ENCODE results near the gene NUDT4B.
"Not testable (repeated sequence)": the region's sequence is repeated elsewhere in the genome, so short reads cannot be mapped to it uniquely, and the experiment has no call there.

NUDT4B gene

DNA sequence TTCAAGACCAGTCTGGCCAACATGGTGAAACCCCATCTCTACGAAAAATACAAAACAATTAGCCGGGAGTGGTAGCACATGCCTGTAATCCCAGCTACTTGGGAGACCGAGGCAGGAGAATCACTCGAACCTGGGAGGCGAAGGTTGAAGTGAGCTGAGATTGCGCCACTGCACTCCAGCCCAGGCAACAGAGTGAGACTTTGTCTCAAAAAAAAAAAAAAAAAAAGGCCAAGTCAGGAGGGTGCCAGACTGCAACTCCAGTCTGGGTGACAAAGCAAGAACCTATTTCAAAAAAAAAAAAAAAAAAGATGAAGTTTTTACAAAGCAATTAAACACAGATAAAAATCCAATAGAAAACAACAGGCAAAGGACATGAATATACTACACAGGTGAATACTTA lies 9.9 kb upstream of the NUDT4B start:
- DNase-seq (ENCODE audit: low spot score) = not testable (repeated sequence)

DNA sequence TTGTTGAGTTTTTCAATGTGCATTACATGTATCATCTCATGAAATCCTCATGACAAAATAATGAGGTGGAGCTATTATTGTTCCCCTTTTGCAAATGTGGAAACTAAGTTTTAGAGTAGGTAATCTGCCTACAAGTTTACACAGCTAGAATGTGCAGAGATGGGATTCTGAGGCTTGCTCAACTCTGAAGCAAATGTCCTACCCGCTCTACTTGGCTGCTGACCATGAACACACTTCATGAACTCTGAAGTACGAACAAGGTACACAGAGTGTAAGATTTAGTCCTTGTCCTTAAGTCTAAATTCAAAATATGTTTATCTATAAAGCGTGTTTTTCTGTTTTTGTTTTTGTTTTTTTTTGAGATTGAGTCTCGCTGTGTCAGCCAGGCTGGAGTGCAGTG lies 5.4 kb upstream of the NUDT4B start:
- DNase-seq (ENCODE audit: low spot score) = not testable (repeated sequence)

DNA sequence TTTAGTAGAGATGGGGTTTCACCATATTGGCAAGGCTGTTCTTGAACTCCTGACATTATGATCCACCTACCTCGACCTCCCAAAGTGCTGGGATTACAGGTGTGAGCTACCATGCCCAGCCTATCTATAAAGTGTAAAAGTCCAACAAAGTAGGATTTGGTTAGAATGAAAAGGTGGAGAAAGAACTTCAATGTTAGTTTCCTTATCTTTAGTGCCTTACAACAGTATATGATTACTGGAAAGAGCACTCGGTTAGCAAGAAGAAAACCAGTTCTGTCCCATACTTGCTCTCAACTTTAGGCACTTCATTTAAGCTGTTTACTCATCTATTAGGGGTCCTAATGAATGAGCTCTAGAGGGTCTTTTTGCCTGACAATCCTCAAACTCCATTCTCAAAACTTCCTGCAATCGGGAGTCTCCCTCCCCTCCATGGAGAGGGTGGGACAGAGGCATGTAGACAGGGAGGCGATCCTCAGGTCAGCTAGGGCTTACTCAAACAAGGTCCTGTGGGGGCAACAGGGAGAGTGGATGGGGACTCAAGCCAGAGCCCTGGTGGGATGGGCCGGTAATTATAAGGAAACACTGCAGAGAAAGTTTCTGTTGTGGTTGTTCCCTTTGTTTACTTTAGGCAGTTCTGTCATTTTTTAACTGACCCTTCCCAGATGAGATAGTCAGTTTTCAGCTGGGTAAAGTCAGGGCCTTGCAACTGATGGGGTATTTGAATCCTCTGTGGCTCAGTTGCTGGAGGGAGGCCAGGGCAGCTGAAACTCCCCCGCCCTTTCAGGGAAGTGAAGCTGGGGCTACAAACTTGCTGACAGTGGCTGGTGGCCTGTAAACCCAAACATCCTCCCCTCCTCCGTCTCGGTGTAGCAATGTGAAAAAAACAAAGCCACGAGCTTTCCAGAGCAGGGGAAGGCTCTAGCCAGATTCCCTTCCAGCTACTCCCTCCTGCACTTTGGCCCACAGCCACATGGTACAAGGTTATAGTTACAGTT lies 4.6 kb upstream of the NUDT4B start:
- not testable (repeated sequence) for DNase-seq (ENCODE audit: low spot score)

DNA sequence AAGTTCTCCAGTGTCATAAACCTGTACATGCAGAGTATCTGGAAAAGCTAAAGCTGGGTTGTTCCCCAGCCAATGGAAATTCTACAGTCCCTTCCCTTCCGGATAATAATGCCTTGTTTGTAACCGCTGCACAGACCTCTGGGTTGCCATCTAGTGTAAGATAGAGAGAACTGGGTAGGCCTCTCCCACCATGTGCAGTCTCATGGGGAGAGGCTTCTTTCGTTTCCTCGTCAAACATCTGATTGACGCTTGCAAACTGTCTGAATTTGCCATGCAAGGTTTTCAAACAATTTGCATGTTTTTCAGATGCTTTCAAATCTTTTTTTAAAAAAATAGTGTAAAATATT lies 734 bp downstream of the NUDT4B start:
- DNase-seq (ENCODE audit: low spot score) = not testable (repeated sequence)

DNA sequence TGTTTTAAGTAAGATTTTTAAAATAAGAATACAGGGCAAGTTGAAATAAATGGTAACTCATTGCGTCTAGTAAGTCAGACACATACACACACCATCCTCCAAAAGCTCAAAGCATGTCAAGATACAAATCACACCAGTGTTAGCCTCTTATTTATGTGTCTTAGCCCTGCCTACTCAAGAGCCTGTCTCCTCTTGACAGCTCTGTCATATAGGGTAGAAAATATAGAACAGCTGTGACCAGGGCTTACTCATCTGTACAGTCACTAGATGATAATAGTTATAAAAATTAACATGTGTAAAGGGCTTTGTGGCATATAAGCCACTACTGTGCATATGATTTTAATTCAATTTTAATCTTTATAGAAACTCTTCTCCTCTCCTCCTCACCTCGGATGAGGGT lies 7.7 kb downstream of the NUDT4B start:
- not testable (repeated sequence) for DNase-seq (ENCODE audit: low spot score)

DNA sequence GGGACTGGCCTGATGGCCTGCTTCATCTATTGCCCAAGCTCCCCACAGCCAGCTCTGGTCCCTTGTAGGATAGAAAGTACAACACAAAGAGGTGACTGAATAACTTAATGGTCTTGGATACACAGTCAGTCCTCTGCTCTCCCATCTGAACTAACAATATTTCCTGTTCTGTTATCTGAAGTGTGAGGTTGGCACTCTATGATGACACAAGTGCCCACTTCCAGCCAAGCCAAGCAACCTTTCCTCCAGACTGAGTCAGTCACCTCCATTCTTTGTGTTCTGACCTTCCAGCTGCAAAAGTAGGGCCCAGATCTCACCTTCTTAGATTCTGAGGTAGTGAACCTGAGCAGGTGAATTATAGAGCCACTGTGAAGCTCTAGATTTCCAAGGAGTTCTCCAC lies 8.9 kb downstream of the NUDT4B start:
- not testable (repeated sequence) for DNase-seq (ENCODE audit: low spot score)

DNA sequence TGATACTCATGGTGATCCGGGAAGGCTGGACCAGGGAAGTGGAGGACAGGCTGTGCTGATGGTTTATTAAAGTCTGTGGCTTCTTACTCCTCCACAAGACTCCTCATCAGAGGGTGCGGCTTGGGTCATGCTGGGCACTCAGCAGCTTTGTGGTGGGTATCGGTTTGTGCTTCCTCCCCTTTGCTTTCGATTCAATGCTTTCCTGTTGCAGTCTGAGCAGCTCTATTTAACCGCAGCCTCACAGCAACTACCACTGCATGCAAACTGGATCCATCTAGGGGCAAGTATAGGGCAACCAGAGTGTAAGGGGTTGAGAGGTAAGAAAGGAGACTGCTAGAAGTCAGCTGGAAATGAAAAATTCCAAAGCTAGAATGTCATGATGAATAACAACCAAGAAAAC lies 9.8 kb downstream of the NUDT4B start:
- not testable (repeated sequence) for DNase-seq (ENCODE audit: low spot score)

DNA sequence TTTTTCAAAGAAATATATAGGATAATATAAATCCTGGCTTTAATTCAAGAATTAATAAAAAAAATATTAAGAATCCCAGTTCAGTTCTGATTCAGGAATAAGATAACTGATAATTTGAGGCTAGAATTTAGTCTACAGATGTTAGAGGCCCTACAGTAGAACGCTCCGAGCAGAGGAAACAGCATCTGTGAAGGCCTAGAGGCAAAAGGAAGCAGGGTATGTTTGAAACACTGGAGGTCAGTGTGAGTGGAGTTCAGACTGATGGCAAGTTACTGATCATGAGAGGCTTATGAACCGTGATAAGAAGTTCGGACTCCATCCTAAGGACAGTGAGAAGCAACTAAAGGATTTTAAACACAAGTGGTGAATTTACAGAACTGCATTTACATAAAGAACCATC lies 10.4 kb downstream of the NUDT4B start:
- not testable (repeated sequence) for DNase-seq (ENCODE audit: low spot score)

DNA sequence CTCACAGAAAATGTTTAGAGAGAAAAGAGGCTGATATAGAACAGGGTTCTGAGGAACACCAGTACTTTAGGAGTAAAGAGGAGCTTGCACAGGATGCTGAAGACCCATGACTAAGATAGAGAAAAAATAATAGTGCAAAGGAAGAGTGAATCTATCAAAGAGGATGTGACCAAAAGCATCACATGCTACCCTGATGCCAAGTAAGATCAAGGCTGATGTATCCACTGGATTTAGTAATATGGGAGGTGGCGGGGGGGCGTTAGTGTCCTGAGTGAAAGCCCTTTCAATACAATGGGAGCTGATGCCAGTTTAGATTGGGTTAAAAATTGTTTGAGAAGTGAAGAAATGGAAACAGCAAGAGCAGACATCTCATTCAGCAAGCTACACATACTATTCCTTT lies 11.2 kb downstream of the NUDT4B start:
- not testable (repeated sequence) for DNase-seq (ENCODE audit: low spot score)

DNA sequence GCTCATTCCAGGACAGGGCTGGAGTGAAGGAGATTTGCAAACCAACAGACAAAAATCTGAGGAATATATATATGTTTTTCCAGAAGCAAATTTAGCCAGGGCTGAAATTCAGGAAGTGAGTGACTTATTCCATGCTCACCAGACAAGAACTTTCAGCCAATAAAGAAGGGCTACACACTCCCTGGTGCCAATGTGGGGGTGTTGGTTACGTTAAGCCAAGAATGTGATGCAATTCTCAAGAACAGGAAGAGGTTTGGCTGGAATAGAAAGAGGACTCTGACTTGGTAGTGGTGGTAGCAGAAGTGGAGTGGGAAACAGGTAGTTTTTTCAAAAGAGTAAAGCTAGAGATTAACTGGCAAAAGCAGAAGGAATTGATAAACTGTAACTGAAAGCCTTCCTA lies 11.6 kb downstream of the NUDT4B start:
- not testable (repeated sequence) for DNase-seq (ENCODE audit: low spot score)

DNA sequence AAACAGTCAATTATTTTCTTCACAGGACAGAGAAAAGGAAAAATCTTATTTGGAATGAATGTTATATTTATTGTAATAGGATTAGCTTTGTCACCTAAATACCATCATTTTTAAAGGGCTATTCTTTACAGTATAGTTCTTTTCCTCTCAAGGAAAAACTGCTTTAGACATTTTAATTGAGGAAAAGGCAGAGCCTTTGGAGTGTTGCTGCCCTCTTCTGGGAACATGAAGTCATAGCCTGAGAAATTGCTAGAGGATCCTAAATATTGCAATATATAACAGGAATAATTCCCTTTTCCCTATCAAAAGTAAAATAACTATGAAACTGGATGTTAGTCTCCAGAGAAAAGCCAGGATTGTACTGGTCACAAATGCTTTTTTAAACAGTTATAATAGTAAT lies 12.8 kb downstream of the NUDT4B start:
- DNase-seq (ENCODE audit: low spot score) = not testable (repeated sequence)

DNA sequence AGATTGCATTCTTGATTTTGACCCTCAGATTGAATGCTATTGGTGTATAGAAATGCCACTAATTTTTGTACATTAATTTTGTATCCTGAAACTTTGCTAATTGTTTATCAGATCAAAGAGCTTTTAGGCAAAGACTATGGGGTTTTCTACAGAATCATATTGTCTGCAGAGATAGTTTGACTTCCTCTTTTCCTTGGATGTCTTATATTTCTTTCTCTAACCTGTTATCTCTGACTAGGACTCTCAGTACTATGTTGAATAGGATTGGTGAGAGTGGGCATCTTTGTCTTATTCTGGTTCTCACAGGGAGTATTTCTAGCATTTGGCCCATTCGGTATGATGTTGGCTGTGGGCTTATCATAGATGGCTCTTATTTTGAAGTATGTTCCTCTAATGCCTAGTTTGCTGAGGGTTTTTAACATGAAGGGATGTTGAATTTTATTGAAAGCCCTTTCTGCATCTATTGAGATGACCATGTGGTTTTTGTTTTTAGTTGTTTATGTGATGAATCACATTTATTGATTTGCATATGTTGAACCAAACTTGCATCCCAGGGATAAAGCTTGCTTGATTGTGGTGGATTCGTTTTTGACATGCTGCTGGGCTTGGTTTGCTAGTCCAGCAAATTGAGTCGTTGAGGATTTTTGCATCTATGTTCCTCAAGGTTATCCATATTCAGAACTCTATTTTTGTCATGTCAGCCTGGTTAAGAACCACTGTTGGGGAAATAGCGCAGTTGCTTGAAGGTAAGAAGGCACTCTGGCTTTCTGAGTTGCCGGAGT lies 16.9 kb downstream of the NUDT4B start:
- not testable (repeated sequence) for DNase-seq (ENCODE audit: low spot score)

DNA sequence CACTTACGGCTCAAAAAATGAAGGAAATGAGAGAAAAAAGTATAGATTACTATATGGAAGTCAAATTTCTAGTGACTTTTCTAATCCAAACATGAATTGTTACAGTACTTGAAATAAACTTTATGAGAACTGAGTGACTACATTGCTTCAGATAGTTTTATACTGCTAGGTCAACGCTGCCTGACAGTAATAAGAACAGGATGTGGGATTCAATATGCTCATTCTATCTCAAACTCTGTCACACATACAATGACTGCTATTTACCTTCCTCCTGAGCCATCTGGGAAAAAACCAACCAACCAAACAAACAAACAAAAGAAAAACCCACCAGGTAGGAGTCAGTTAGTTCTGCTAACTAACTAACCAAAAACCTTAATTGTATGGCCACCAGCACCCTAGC lies 20.0 kb downstream of the NUDT4B start:
- not testable (repeated sequence) for DNase-seq (ENCODE audit: low spot score)

DNA sequence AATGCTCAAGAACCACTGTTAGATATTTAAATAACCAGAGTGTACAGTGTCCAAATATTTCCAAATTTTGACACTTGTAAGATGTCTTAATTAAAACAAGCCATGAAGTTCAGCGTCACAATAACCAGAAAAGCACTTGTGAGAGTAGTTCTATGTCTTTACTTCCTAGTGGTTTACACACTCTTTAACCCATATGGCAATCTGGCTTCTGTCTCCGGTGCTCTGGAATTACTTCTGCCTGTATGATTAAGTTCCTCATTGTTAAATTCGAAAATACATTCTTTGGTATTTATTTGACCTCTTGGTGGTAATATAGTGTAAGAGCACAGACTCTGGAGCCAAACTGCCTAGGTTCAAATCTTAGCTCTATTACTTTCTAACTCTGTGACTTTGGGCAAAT lies 20.9 kb downstream of the NUDT4B start:
- not testable (repeated sequence) for DNase-seq (ENCODE audit: low spot score)

DNA sequence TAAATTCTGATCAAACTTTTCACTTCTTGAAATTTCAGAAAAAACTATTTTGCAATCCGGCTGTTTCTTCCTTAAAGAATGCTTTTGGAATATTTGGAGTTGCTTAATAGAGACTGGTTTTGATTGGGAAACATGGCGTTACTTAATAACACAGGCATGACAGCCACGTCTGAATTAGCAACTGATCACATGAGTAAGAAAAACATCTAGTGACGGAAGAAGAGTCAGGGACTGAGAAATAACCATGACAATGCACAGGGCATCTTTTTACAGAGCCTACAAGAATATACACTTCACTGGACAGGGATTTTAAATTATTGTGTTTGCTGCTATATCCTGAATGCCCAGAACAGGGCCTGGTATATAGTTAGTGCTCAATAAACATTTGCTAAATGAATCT lies 25.1 kb downstream of the NUDT4B start:
- not testable (repeated sequence) for DNase-seq (ENCODE audit: low spot score)

DNA sequence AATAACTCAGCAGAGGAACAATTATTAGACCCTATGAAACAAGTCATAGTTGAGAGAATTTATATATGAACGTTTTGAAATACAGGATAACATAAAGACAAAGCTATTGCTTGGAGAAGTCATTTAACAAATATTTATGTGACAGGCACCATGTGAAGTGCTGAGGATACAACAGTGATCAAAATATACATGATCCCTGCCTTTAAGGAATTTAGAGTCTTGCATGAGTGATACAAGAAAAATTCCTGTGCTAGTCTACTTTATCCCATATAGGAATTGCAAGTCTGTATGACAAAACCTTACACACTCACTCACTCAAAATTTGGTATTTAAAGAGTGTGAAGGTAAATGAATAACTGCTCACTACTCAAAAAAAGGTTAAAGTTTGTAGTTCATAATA lies 25.5 kb downstream of the NUDT4B start:
- not testable (repeated sequence) for DNase-seq (ENCODE audit: low spot score)

DNA sequence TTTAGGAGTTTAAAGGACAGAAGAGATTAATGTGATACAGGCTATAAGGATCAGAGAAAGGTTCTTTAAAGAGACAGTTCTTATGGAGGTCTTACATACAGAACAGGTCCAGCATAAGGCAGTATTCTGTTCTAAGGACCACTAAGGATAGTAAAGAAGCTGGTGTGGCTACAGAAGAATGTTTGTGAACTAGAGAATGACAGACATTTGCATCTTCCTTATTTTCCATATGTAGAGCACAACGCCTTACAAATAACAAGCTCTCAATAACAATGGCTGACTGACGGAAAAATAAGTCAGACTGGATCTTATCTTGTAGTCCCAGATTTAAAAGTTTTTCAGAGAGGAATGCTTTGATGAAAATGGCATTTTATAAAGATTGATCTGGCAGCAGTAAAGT lies 26.7 kb downstream of the NUDT4B start:
- DNase-seq (ENCODE audit: low spot score) = not testable (repeated sequence)

DNA sequence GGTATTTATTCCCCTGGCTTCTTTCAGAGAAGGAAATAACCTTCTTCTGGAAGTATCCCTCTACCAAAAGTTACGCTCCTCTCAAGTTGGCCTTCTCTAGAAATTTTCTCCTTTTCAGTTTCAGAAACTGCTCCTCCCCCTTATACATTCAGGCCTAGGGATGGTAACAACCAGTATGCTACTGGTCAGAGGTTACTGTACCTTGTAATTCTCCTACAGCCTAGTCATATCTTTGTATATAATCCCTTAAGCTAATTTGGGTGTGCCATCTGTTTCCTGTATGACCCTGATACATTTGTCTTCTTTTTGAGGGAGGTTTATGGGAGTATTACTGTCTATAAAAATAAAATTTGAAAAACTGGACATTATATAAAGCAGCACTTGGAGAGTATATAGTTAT lies 29.1 kb downstream of the NUDT4B start:
- not testable (repeated sequence) for DNase-seq (ENCODE audit: low spot score)

DNA sequence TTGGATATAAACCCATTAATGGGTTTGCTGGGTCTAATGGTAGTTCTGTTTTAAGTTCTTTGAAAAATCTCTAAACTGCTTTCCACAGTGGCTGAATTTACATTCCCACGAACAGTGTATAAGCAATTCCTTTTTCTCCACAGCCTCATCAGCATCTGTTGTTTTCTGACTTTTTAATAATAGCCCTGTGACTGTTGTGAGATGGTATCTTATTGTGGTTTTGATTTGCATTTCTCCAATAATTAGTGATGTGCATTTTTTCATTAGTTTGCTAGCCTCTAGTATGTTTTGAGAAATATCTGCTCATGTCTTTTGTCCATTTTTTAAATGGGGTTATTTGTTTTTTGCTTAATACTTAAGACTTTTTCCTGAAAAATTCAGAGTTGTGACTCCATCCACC lies 31.8 kb downstream of the NUDT4B start:
- DNase-seq (ENCODE audit: low spot score) = not testable (repeated sequence)

DNA sequence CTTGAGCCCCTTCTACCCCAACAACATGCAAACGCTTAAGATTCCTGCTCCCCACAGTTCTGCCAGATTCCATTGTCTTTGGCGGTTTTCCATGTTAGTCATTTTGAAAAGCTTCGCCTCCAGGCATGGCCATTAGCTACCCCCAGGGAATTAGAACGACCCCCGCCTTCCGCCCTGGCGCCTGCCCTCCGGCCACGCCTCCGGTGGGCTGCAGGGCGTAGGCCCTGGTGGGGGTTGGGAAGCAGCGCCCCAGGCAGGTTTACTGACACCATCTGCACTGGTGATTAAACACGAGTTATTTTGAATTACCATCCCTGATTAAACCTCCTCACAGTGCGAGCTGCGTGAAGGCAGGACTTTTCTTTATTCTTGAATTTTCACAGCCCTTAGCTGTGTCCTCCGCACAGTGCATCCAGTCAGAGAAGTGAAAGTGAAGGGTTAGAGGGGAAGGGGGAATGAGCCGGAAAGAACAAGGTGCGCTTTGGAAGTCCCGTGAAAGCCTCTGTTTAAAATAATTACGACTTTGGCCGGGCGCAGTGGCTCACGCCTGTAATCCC lies 43.0 kb downstream of the NUDT4B start:
- not testable (repeated sequence) for DNase-seq (ENCODE audit: low spot score)

DNA sequence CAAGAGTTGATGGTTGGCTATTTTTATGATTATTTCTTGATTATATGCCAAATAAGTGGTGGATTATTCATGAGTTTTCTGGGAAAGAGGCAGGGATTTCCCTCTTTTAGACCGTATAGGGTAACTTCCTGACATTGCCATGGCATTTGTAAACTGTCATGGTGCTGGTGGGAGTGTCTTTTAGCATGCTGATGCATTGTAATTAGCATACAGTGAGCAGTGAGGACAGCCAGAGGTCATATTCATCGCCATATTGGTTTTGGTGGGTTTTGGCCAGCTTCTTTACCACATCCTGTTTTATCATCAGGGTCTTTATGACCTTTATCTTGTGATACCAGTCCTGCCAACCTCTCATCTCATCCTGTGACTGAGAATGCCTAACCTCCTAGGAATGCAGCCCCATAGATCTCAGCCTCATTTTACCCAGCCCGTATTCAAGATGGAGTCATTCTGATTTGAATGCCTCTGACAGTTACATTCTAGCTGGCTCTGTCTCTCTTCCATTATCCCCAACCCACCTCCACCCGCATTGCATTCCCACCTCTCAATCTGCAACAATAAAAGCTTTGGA lies 45.3 kb downstream of the NUDT4B start:
- not testable (repeated sequence) for DNase-seq (ENCODE audit: low spot score)
